IgD-negative memory B cell (primary cell): ENCODE data around the gene DAAM1. TPM values are rescaled to one million over a fixed set of nuclear protein-coding genes. Genes with fewer than 3 reads are reported as not detected.

Experiments used
- H3K27ac Mint-ChIP-seq, 3 donors: one replicate each; pipeline ENCODE4 v1.8.0; 2020 to 2022; ENCODE audit warnings: mild to moderate bottlenecking in 3 of 3, mixed read lengths in 3 of 3, moderate library complexity in 1 of 3
- H3K27me3 Mint-ChIP-seq: one replicate; pipeline ENCODE4 v1.8.0; 2021; ENCODE audit warnings: mixed read lengths
- H3K36me3 Mint-ChIP-seq: one replicate; pipeline ENCODE4 v1.8.0; 2020; ENCODE audit warnings: mild to moderate bottlenecking, mixed read lengths
- H3K4me1 Mint-ChIP-seq, 3 donors: one replicate each; pipeline ENCODE4 v1.8.0; 2020 to 2022; ENCODE audit warnings: mixed read lengths in 3 of 3, mild to moderate bottlenecking in 1 of 3
- H3K4me3 Mint-ChIP-seq, 4 donors: one replicate each; pipeline ENCODE4 v1.8.0; 2020 to 2022; ENCODE audit warnings: mild to moderate bottlenecking in 4 of 4, mixed read lengths in 4 of 4, moderate library complexity in 3 of 4
- H3K9me3 Mint-ChIP-seq, 3 donors: one replicate each; pipeline ENCODE4 v1.8.0; 2020 to 2021; ENCODE audit warnings: mixed read lengths in 3 of 3, mild to moderate bottlenecking in 1 of 3
- polyA plus RNA-seq: library from polyadenylated mRNA; unstranded; fragments of 300-500 nt; fragmentation: Illumina TruSeq; gene quantifications from one replicate; pipeline ENCODE4 v1.2.3, GENCODE V29; 2021

Gene DAAM1
- polyA plus RNA-seq, 1 donor from 2014 or later = 42.2 TPM

GRCh38 chr14:59221568-59221967, 33.1 kb downstream of the DAAM1 start:
- H3K9me3 Mint-ChIP-seq = peaks cover 0 to 1% (median 0%) of the 10 kb centered on the region in 3 donors
- no peak overlapping the region for H3K27ac Mint-ChIP-seq
- H3K27me3 Mint-ChIP-seq = no peaks in the 10 kb centered on the region
- no peak overlapping the region for H3K4me3 Mint-ChIP-seq
- peaks cover 5 to 34% (median 25%) of the 10 kb centered on the region in 3 donors for H3K4me1 Mint-ChIP-seq
- H3K36me3 Mint-ChIP-seq = peaks cover 1% of the 10 kb centered on the region

- Mint-ChIP-seq H3K4me1 (peaks cover 12 to 37% (median 15%) of the 10 kb centered on the region in 3 donors), H3K9me3 (peaks cover 0 to 1% (median 0%) of the 10 kb centered on the region in 3 donors), H3K4me3 (no peak overlapping the region), H3K27ac (no peak overlapping the region), H3K36me3 (peaks cover 1% of the 10 kb centered on the region), H3K27me3 (no peaks in the 10 kb centered on the region)
Observed at GRCh38 chr14:59224341-59224740, 35.9 kb downstream of the DAAM1 start.

- peaks cover 1% of the 10 kb centered on the region for H3K36me3 Mint-ChIP-seq
- no peak overlapping the region for H3K4me3 Mint-ChIP-seq
- H3K4me1 Mint-ChIP-seq = peaks cover 15 to 38% (median 20%) of the 10 kb centered on the region in 3 donors
- H3K9me3 Mint-ChIP-seq = peaks cover 0 to 1% (median 0%) of the 10 kb centered on the region in 3 donors
- no peaks in the 10 kb centered on the region for H3K27me3 Mint-ChIP-seq
- no peak overlapping the region for H3K27ac Mint-ChIP-seq
Observed at GRCh38 chr14:59225281-59225680, 36.8 kb downstream of the DAAM1 start.

GRCh38 chr14:59228421-59228820, 40.0 kb downstream of the DAAM1 start:
- H3K4me3 Mint-ChIP-seq = no peak overlapping the region
- H3K27ac Mint-ChIP-seq = no peak overlapping the region
- no peaks in the 10 kb centered on the region for H3K27me3 Mint-ChIP-seq
- peaks cover 0 to 3% (median 0%) of the 10 kb centered on the region in 3 donors for H3K9me3 Mint-ChIP-seq
- H3K36me3 Mint-ChIP-seq = peaks cover 6% of the 10 kb centered on the region
- H3K4me1 Mint-ChIP-seq = peaks cover 16 to 42% (median 24%) of the 10 kb centered on the region in 3 donors

- Mint-ChIP-seq H3K4me3 (no peak overlapping the region), H3K4me1 (peaks cover 20 to 50% (median 33%) of the 10 kb centered on the region in 3 donors), H3K36me3 (peaks cover 8% of the 10 kb centered on the region), H3K27me3 (no peaks in the 10 kb centered on the region), H3K9me3 (peaks cover 0 to 3% (median 0%) of the 10 kb centered on the region in 3 donors), H3K27ac (peak overlapping the region in 2 of 3 donors; percentile 1 to 84)
Observed at GRCh38 chr14:59229653-59230406, 41.4 kb downstream of the DAAM1 start.

- H3K27me3 Mint-ChIP-seq = no peaks in the 10 kb centered on the region
- H3K36me3 Mint-ChIP-seq = peaks cover 13% of the 10 kb centered on the region
- H3K4me3 Mint-ChIP-seq = no peak overlapping the region
- H3K9me3 Mint-ChIP-seq = peaks cover 0 to 2% (median 0%) of the 10 kb centered on the region in 3 donors
- H3K4me1 Mint-ChIP-seq = peaks cover 26 to 53% (median 32%) of the 10 kb centered on the region in 3 donors
- no peak overlapping the region for H3K27ac Mint-ChIP-seq
Observed at GRCh38 chr14:59236195-59236594, 47.7 kb downstream of the DAAM1 start.

GRCh38 chr14:59238216-59238615, 49.7 kb downstream of the DAAM1 start:
- Mint-ChIP-seq H3K4me1 (peaks cover 32 to 49% (median 38%) of the 10 kb centered on the region in 3 donors), H3K36me3 (peaks cover 13% of the 10 kb centered on the region), H3K9me3 (no peaks in the 10 kb centered on the region), H3K27me3 (no peaks in the 10 kb centered on the region), H3K4me3 (no peak overlapping the region), H3K27ac (no peak overlapping the region)

GRCh38 chr14:59239022-59239421, 50.6 kb downstream of the DAAM1 start:
- H3K36me3 Mint-ChIP-seq = peaks cover 11% of the 10 kb centered on the region
- no peaks in the 10 kb centered on the region for H3K27me3 Mint-ChIP-seq
- no peaks in the 10 kb centered on the region for H3K9me3 Mint-ChIP-seq
- peaks cover 29 to 44% (median 40%) of the 10 kb centered on the region in 3 donors for H3K4me1 Mint-ChIP-seq
- no peak overlapping the region for H3K27ac Mint-ChIP-seq
- no peak overlapping the region for H3K4me3 Mint-ChIP-seq

- Mint-ChIP-seq H3K36me3 (peaks cover 7% of the 10 kb centered on the region), H3K27me3 (no peaks in the 10 kb centered on the region), H3K27ac (peak overlapping the region; percentile 18 to 49 (median 19)), H3K4me1 (peaks cover 29 to 49% (median 46%) of the 10 kb centered on the region in 3 donors), H3K9me3 (no peaks in the 10 kb centered on the region), H3K4me3 (peak overlapping the region in 1 of 4 donors; percentile 65)
Observed at GRCh38 chr14:59240356-59240755, 51.9 kb downstream of the DAAM1 start.

GRCh38 chr14:59241121-59241520, 52.7 kb downstream of the DAAM1 start:
- Mint-ChIP-seq H3K27ac (peak overlapping the region in 1 of 3 donors; percentile 2), H3K9me3 (no peaks in the 10 kb centered on the region), H3K4me1 (peaks cover 31 to 56% (median 50%) of the 10 kb centered on the region in 3 donors), H3K27me3 (no peaks in the 10 kb centered on the region), H3K36me3 (peaks cover 3% of the 10 kb centered on the region), H3K4me3 (no peak overlapping the region)

- H3K4me1 Mint-ChIP-seq = peaks cover 35 to 56% (median 48%) of the 10 kb centered on the region in 3 donors
- H3K27me3 Mint-ChIP-seq = no peaks in the 10 kb centered on the region
- H3K9me3 Mint-ChIP-seq = no peaks in the 10 kb centered on the region
- H3K4me3 Mint-ChIP-seq = no peak overlapping the region
- H3K36me3 Mint-ChIP-seq = peaks cover 3% of the 10 kb centered on the region
- H3K27ac Mint-ChIP-seq = peak overlapping the region in 1 of 3 donors; percentile 48
Observed at GRCh38 chr14:59243174-59243573, 54.7 kb downstream of the DAAM1 start.

- Mint-ChIP-seq H3K36me3 (peaks cover 5% of the 10 kb centered on the region), H3K27ac (peak overlapping the region in 1 of 3 donors; percentile 19), H3K27me3 (no peaks in the 10 kb centered on the region), H3K4me1 (peaks cover 34 to 58% (median 48%) of the 10 kb centered on the region in 3 donors), H3K4me3 (no peak overlapping the region), H3K9me3 (no peaks in the 10 kb centered on the region)
Observed at GRCh38 chr14:59244581-59244980, 56.1 kb downstream of the DAAM1 start.

GRCh38 chr14:59245809-59246295, 57.4 kb downstream of the DAAM1 start:
- Mint-ChIP-seq H3K9me3 (no peaks in the 10 kb centered on the region), H3K27ac (peak overlapping the region in 1 of 3 donors; percentile 46), H3K4me1 (peaks cover 23 to 47% (median 37%) of the 10 kb centered on the region in 3 donors), H3K27me3 (no peaks in the 10 kb centered on the region), H3K36me3 (peaks cover 7% of the 10 kb centered on the region), H3K4me3 (peak overlapping the region in 2 of 4 donors; percentile 41 to 59)

GRCh38 chr14:59246566-59246965, 58.1 kb downstream of the DAAM1 start:
- Mint-ChIP-seq H3K27me3 (no peaks in the 10 kb centered on the region), H3K9me3 (no peaks in the 10 kb centered on the region), H3K36me3 (peaks cover 7% of the 10 kb centered on the region), H3K27ac (peak overlapping the region in 1 of 3 donors; percentile 24), H3K4me3 (no peak overlapping the region), H3K4me1 (peaks cover 21 to 47% (median 30%) of the 10 kb centered on the region in 3 donors)

- no peaks in the 10 kb centered on the region for H3K27me3 Mint-ChIP-seq
- peaks cover 4% of the 10 kb centered on the region for H3K36me3 Mint-ChIP-seq
- H3K4me1 Mint-ChIP-seq = peaks cover 31 to 51% (median 43%) of the 10 kb centered on the region in 3 donors
- H3K4me3 Mint-ChIP-seq = no peak overlapping the region
- H3K27ac Mint-ChIP-seq = no peak overlapping the region
- H3K9me3 Mint-ChIP-seq = no peaks in the 10 kb centered on the region
Observed at GRCh38 chr14:59247801-59248584, 59.5 kb downstream of the DAAM1 start.
